Fibroblast of lung (primary cell): ENCODE data around the gene CABP1. TPM values are rescaled to one million over a fixed set of nuclear protein-coding genes. Genes with fewer than 3 reads are reported as not detected.

Source experiments
- DNase-seq, 2 donors: peaks; one replicate each; pipeline versions ENCODE4 v3.0.0 to v3.0.0-alpha.2; 2010; ENCODE audit warnings: low read depth in 2 of 2
- H2AFZ ChIP-seq: 2 replicates; pipeline ENCODE4 v1.5.1; 2012; ENCODE audit warnings: low read length, control low read depth, inconsistent platforms
- H3K27ac ChIP-seq: 2 replicates; pipeline ENCODE4 v1.5.1; 2011; ENCODE audit warnings: low read length, control low read depth; ENCODE audit not compliant: insufficient read depth
- H3K27me3 ChIP-seq: 2 replicates; pipeline ENCODE4 v1.5.1; 2011; ENCODE audit warnings: mild to moderate bottlenecking, low read length; ENCODE audit not compliant: control insufficient read depth, insufficient read depth
- H3K36me3 ChIP-seq: 2 replicates; pipeline ENCODE4 v1.5.1; 2011; ENCODE audit warnings: low read length; ENCODE audit not compliant: control insufficient read depth, insufficient read depth
- H3K4me1 ChIP-seq: 2 replicates; pipeline ENCODE4 v1.5.1; 2011; ENCODE audit warnings: low read length; ENCODE audit not compliant: control insufficient read depth, insufficient read depth; ENCODE audit errors: extremely low read depth
- H3K4me2 ChIP-seq: 2 replicates; pipeline ENCODE4 v1.5.1; 2011; ENCODE audit warnings: low read length, control low read depth; ENCODE audit not compliant: insufficient read depth; ENCODE audit errors: extremely low read depth
- H3K4me3 ChIP-seq, 4 experiments: fragments of 200-600 bp in 1 of 4; sonication (generic) in 1 of 4; replicated peaks in 1 of 4; 2 replicates each; pipeline ENCODE4 v1.5.1; 2011 to 2016; ENCODE audit warnings: low read length in 4 of 4, low read depth in 3 of 4, mild to moderate bottlenecking in 3 of 4, control low read depth in 2 of 4, inconsistent platforms in 1 of 4, mixed read lengths in 1 of 4; ENCODE audit not compliant: insufficient read depth in 1 of 4; ENCODE audit errors: control extremely low read depth in 1 of 4
- H3K79me2 ChIP-seq: 2 replicates; pipeline ENCODE4 v1.5.1; 2012; ENCODE audit warnings: mild to moderate bottlenecking, low read length, inconsistent platforms; ENCODE audit not compliant: control insufficient read depth, insufficient read depth
- H3K9ac ChIP-seq: 2 replicates; pipeline ENCODE4 v1.5.1; 2011; ENCODE audit warnings: mild to moderate bottlenecking, low read length, control low read depth; ENCODE audit not compliant: insufficient read depth
- H3K9me3 ChIP-seq: 2 replicates; pipeline ENCODE4 v1.5.1; 2012; ENCODE audit warnings: low read depth, low read length; ENCODE audit not compliant: control insufficient read depth, insufficient read depth
- H4K20me1 ChIP-seq: 2 replicates; pipeline ENCODE4 v1.5.1; 2011; ENCODE audit warnings: low read length; ENCODE audit not compliant: control insufficient read depth, insufficient read depth; ENCODE audit errors: extremely low read depth
- CTCF ChIP-seq, 2 donors: IDR thresholded peaks in 1 of 2; conservative IDR thresholded peaks in 1 of 2; 1 replicate in 1 of 2; 2 replicates in 1 of 2; pipeline ENCODE4 v1.5.1; 2011 to 2012; ENCODE audit warnings: low read length in 2 of 2, control low read depth in 1 of 2, inconsistent platforms in 1 of 2, low read depth in 1 of 2, mild to moderate bottlenecking in 1 of 2
- EZH2 ChIP-seq: IDR thresholded peaks from 2 replicates; pipeline ENCODE4 v1.5.1; 2012; ENCODE audit warnings: low read length, control low read depth, mild to moderate bottlenecking; ENCODE audit errors: missing control alignments
- polyA plus RNA-seq, 2 donors: library from polyadenylated mRNA; depleted of rRNA in 1 of 2; stranded (reverse) in 1 of 2; unstranded in 1 of 2; fragments of >200 nt; gene quantifications; 2 replicates each; pipeline ENCODE4 v1.2.1, GENCODE V29; 2011 to 2012; ENCODE audit warnings: missing spikeins in 1 of 2
- total RNA-seq: library from RNA; depleted of rRNA; stranded (reverse); fragments of >200 nt; gene quantifications from 2 replicates; pipeline ENCODE4 v1.2.1, GENCODE V29; 2014

CABP1 gene
- total and polyA plus RNA-seq, 2 donors (not counting 1 experiment from before 2014, with no cell fraction given) = 0.36 TPM; not detected in 1

GRCh38 chr12:120652656-120653435, 12.4 kb downstream of the CABP1 start:
- peaks cover 5% of the 10 kb centered on the region for H3K4me1 ChIP-seq
- no peak overlapping the region for H2AFZ ChIP-seq
- no peaks in the 10 kb centered on the region for H3K36me3 ChIP-seq
- no peak overlapping the region for H3K4me2 ChIP-seq
- DNase-seq = no peak
- no peak overlapping the region for H3K9ac ChIP-seq
- peaks cover 40% of the 10 kb centered on the region for H3K27me3 ChIP-seq
- H4K20me1 ChIP-seq = no peaks in the 10 kb centered on the region
- H3K79me2 ChIP-seq = no peaks in the 10 kb centered on the region
- H3K4me3 ChIP-seq = no peak overlapping the region
- H3K9me3 ChIP-seq = no peaks in the 10 kb centered on the region
- TF ChIP-seq EZH2 (no peak), CTCF (conservative IDR thresholded peaks at IDR 0.05 in 1 of 2, IDR thresholded peaks at IDR 0.05 in 1 of 2; ENCODE audit: low read depth in 1 of 2, low read length in 2 of 2) (no peak)
- H3K27ac ChIP-seq = no peak overlapping the region

GRCh38 chr12:120653611-120654010, 13.2 kb downstream of the CABP1 start:
- peaks cover 5% of the 10 kb centered on the region for H3K4me1 ChIP-seq
- peaks cover 40% of the 10 kb centered on the region for H3K27me3 ChIP-seq
- TF ChIP-seq CTCF (conservative IDR thresholded peaks at IDR 0.05 in 1 of 2, IDR thresholded peaks at IDR 0.05 in 1 of 2; ENCODE audit: low read depth in 1 of 2, low read length in 2 of 2) (no peak), EZH2 (no peak)
- no peak overlapping the region for H2AFZ ChIP-seq
- no peak overlapping the region for H3K4me2 ChIP-seq
- H3K27ac ChIP-seq = no peak overlapping the region
- no peaks in the 10 kb centered on the region for H3K9me3 ChIP-seq
- no peaks in the 10 kb centered on the region for H3K79me2 ChIP-seq
- H3K9ac ChIP-seq = no peak overlapping the region
- DNase-seq = no peak
- no peak overlapping the region for H3K4me3 ChIP-seq
- H3K36me3 ChIP-seq = no peaks in the 10 kb centered on the region
- no peaks in the 10 kb centered on the region for H4K20me1 ChIP-seq

- Histone ChIP-seq H3K4me3 (no peak overlapping the region), H3K4me2 (no peak overlapping the region), H3K27ac (no peak overlapping the region), H3K4me1 (peaks cover 2% of the 10 kb centered on the region), H3K9ac (no peak overlapping the region), H3K27me3 (peaks cover 39% of the 10 kb centered on the region), H3K36me3 (no peaks in the 10 kb centered on the region), H3K79me2 (no peaks in the 10 kb centered on the region), H4K20me1 (no peaks in the 10 kb centered on the region), H3K9me3 (no peaks in the 10 kb centered on the region), H2AFZ (no peak overlapping the region)
- DNase-seq = no peak
- TF ChIP-seq CTCF (conservative IDR thresholded peaks at IDR 0.05 in 1 of 2, IDR thresholded peaks at IDR 0.05 in 1 of 2; ENCODE audit: low read depth in 1 of 2, low read length in 2 of 2) (no peak), EZH2 (no peak)
Measured at GRCh38 chr12:120654656-120655055, 14.2 kb downstream of the CABP1 start.
